AG09309 (cell line): ENCODE measurements around the gene COG3.

ENCODE experiments used
- DNase-seq: peaks from one replicate; pipeline ENCODE4 v3.0.0-alpha.2; 2010; ENCODE audit warnings: low read depth
- H3K4me3 ChIP-seq: 2 replicates; pipeline ENCODE4 v1.5.1; 2011; ENCODE audit warnings: mild to moderate bottlenecking, low read depth, low read length, moderate library complexity; ENCODE audit not compliant: control insufficient read depth
- CTCF ChIP-seq: IDR thresholded peaks from 2 replicates; pipeline ENCODE4 v1.5.1; 2011; ENCODE audit warnings: mild to moderate bottlenecking, low read depth, low read length, inconsistent platforms; ENCODE audit not compliant: insufficient read depth, control insufficient read depth; ENCODE audit errors: missing control alignments

Gene COG3

GRCh38 chr13:45500492-45501174 lies 35.9 kb downstream of the COG3 start:
- no peak for TF ChIP-seq CTCF
- DNase-seq: peak; percentile 76
- H3K4me3 ChIP-seq: no peak overlapping the region

GRCh38 chr13:45501175-45501526 lies 36.4 kb downstream of the COG3 start:
- no peak overlapping the region for H3K4me3 ChIP-seq

GRCh38 chr13:45503658-45504057 lies 38.9 kb downstream of the COG3 start:
- no peak for DNase-seq
- H3K4me3 ChIP-seq: no peak overlapping the region
- TF ChIP-seq CTCF: no peak

More at GRCh38 chr13:45501175-45501526, 36.4 kb downstream of the COG3 start:
- TF ChIP-seq CTCF: no peak
- DNase-seq: no peak

- no peak for DNase-seq
- H3K4me3 ChIP-seq: no peak overlapping the region
- TF ChIP-seq CTCF: no peak
Measured at GRCh38 chr13:45506811-45507210, 42.1 kb downstream of the COG3 start.

- DNase-seq: no peak
- no peak for TF ChIP-seq CTCF
Measured at GRCh38 chr13:45508776-45509175, 44.0 kb downstream of the COG3 start.

GRCh38 chr13:45510672-45511071 lies 45.9 kb downstream of the COG3 start:
- no peak overlapping the region for H3K4me3 ChIP-seq
- DNase-seq: no peak
- no peak for TF ChIP-seq CTCF

More at GRCh38 chr13:45508776-45509175, 44.0 kb downstream of the COG3 start:
- H3K4me3 ChIP-seq: no peak overlapping the region
